ENCODE data around the gene CFAP99. TPM values are rescaled to one million over a fixed set of nuclear protein-coding genes. Genes with fewer than 3 reads are reported as not detected.

Gene CFAP99
- total RNA-seq, 1 experiment from 2014 or later = 0.33 TPM

- BruUV-seq (replicated peaks) = no TSS peak
- Histone ChIP-seq H3K27ac (ENCODE audit: low read length) (no peak overlapping the region), H3K4me3 (ENCODE audit: low read depth in 2 of 2, low read length in 2 of 2) (no peak overlapping the region), H3K27me3 (ENCODE audit: control insufficient read depth, insufficient read depth, low read length) (no peaks in the 10 kb centered on the region), H3K4me1 (ENCODE audit: control insufficient read depth, insufficient read depth, low read length) (no peaks in the 10 kb centered on the region), H3K9me3 (ENCODE audit: control insufficient read depth, insufficient read depth, low read depth, low read length) (no peaks in the 10 kb centered on the region), H3K36me3 (ENCODE audit: control insufficient read depth, insufficient read depth, low read length) (no peaks in the 10 kb centered on the region; the same call in 1 of the 2 replicates)
- TF ChIP-seq REST (IDR thresholded peaks at IDR 0.05; ENCODE audit: insufficient read depth in 1 of 2, low read depth in 2 of 2, low read length in 1 of 2) (no peak), POLR2AphosphoS5 (IDR thresholded peaks at IDR 0.05; ENCODE audit: low read depth, low read length) (no peak), SIN3A (IDR thresholded peaks at IDR 0.05; ENCODE audit: borderline replicate concordance, insufficient read depth, low read depth, low read length) (no peak), TCF7L2 (IDR thresholded peaks at IDR 0.05; ENCODE audit: low read depth, low read length) (no peak), CTCF (IDR thresholded peaks at IDR 0.05) (no peak)
- ChIA-PET CTCF (no interaction called here), POLR2A (no interaction called here)
- ATAC-seq (no peak), DNase-seq (ENCODE audit: low read depth, low spot score) (no peak)
- intact Hi-C loops (cut with micrococcal nuclease; ENCODE audit: unreplicated experiment) (no loop called here), in situ Hi-C loops (cut with HindIII; ENCODE audit: low pct_unique_long_range_greater_than_20kb, low sequenced_read_pairs) (no loop called here)
These were observed 91.8 kb downstream of the CFAP99 start for GRCh38 chr4:2510351-2511259.

- DNase-seq (ENCODE audit: low read depth, low spot score) = no peak
- Histone ChIP-seq H3K27ac (ENCODE audit: low read length) (no peak overlapping the region), H3K36me3 (ENCODE audit: control insufficient read depth, insufficient read depth, low read length) (no peaks in the 10 kb centered on the region), H3K4me1 (ENCODE audit: control insufficient read depth, insufficient read depth, low read length) (no peaks in the 10 kb centered on the region), H3K4me3 (ENCODE audit: low read depth in 2 of 2, low read length in 2 of 2) (no peak overlapping the region), H3K27me3 (ENCODE audit: control insufficient read depth, insufficient read depth, low read length) (no peaks in the 10 kb centered on the region), H3K9me3 (ENCODE audit: control insufficient read depth, insufficient read depth, low read depth, low read length) (no peaks in the 10 kb centered on the region)
- ATAC-seq = no peak
- ChIA-PET POLR2A (no interaction called here), CTCF (no interaction called here)
- intact Hi-C loops (cut with micrococcal nuclease; ENCODE audit: unreplicated experiment) = no loop called here
- in situ Hi-C loops (cut with HindIII; ENCODE audit: low pct_unique_long_range_greater_than_20kb, low sequenced_read_pairs) = no loop called here
- TF ChIP-seq CTCF (IDR thresholded peaks at IDR 0.05) (no peak), SIN3A (IDR thresholded peaks at IDR 0.05; ENCODE audit: borderline replicate concordance, insufficient read depth, low read depth, low read length) (no peak), REST (IDR thresholded peaks at IDR 0.05; ENCODE audit: insufficient read depth in 1 of 2, low read depth in 2 of 2, low read length in 1 of 2) (no peak), POLR2AphosphoS5 (IDR thresholded peaks at IDR 0.05; ENCODE audit: low read depth, low read length) (no peak), TCF7L2 (IDR thresholded peaks at IDR 0.05; ENCODE audit: low read depth, low read length) (no peak)
- BruUV-seq (replicated peaks) = no TSS peak
These were observed 92.9 kb downstream of the CFAP99 start for GRCh38 chr4:2511645-2512131.

Measured in Panc1 (cell line).